HepG2 (cell line): Measurements from ENCODE around the gene CDC42EP5. TPM values are rescaled to one million over a fixed set of nuclear protein-coding genes. Genes with fewer than 3 reads are reported as not detected.

Experiments used
- AGO2 ChIP-seq: fragments of 200-400 bp; formaldehyde crosslinking; optimal IDR thresholded peaks from 2 replicates; pipeline ENCODE3; 2017; ENCODE audit warnings: mild to moderate bottlenecking, low read depth, low read length, moderate library complexity
- ELF3 ChIP-seq: IDR thresholded peaks from 2 replicates; pipeline ENCODE4 v1.6.1; 2016; ENCODE audit warnings: missing genetic modification reagents, missing compliant biosample characterization
- GPN1 ChIP-seq: sonication (generic); formaldehyde crosslinking; IDR thresholded peaks from 2 replicates; pipeline ENCODE4 v1.5.1; 2020; ENCODE audit warnings: missing genetic modification reagents, borderline replicate concordance
- JDP2 ChIP-seq: sonication (generic); formaldehyde crosslinking; IDR thresholded peaks from 2 replicates; pipeline ENCODE4 v1.8.1; 2022; ENCODE audit warnings: missing genetic modification reagents, borderline replicate concordance
- NR0B2 ChIP-seq: sonication (generic); formaldehyde crosslinking; IDR thresholded peaks from 2 replicates; pipeline ENCODE4 v1.4.0; 2020; ENCODE audit warnings: mild to moderate bottlenecking, missing genetic modification reagents
- NRL ChIP-seq: sonication (generic); formaldehyde crosslinking; IDR thresholded peaks from 2 replicates; pipeline ENCODE4 v1.5.0; 2020; ENCODE audit warnings: missing genetic modification reagents, mild to moderate bottlenecking, moderate library complexity, borderline replicate concordance
- SKIL ChIP-seq: sonication (generic); formaldehyde crosslinking; IDR thresholded peaks from 2 replicates; pipeline ENCODE4 v1.8.0; 2022; ENCODE audit warnings: missing genetic modification reagents, mild to moderate bottlenecking, moderate library complexity, borderline replicate concordance
- ZFP41 ChIP-seq: sonication (generic); formaldehyde crosslinking; IDR thresholded peaks from 2 replicates; pipeline ENCODE4 v1.4.0; 2020; ENCODE audit warnings: mild to moderate bottlenecking, missing genetic modification reagents, borderline replicate concordance
- ZHX1 ChIP-seq: sonication (generic); formaldehyde crosslinking; IDR thresholded peaks from 2 replicates; pipeline ENCODE4 v1.8.1; 2022; ENCODE audit warnings: low read depth, mild to moderate bottlenecking, missing genetic modification reagents
- ZNF460 ChIP-seq: sonication (generic); formaldehyde crosslinking; IDR thresholded peaks from 2 replicates; pipeline ENCODE4 v1.5.1; 2020; ENCODE audit warnings: missing genetic modification reagents, mild to moderate bottlenecking, borderline replicate concordance
- ZNF512B ChIP-seq: sonication (generic); formaldehyde crosslinking; IDR thresholded peaks from 2 replicates; pipeline ENCODE4 v1.5.1; 2020; ENCODE audit warnings: missing genetic modification reagents, mild to moderate bottlenecking, borderline replicate concordance
- ZNF629 ChIP-seq: sonication (generic); formaldehyde crosslinking; conservative IDR thresholded peaks from 2 replicates; pipeline ENCODE4 v1.5.0; 2020; ENCODE audit warnings: missing genetic modification reagents
- ZNF7 ChIP-seq: IDR thresholded peaks from 2 replicates; pipeline ENCODE4 v1.6.1; 2016; ENCODE audit warnings: missing biosample characterization, missing genetic modification reagents
- ZNF773 ChIP-seq: sonication (generic); formaldehyde crosslinking; IDR thresholded peaks from 2 replicates; pipeline ENCODE4 v1.4.0; 2020; ENCODE audit warnings: missing genetic modification reagents, borderline replicate concordance
- ZNF83 ChIP-seq: sonication (generic); formaldehyde crosslinking; IDR thresholded peaks from 2 replicates; pipeline ENCODE4 v1.4.0; 2020; ENCODE audit warnings: missing genetic modification reagents, mild to moderate bottlenecking, borderline replicate concordance
- ZSCAN20 ChIP-seq: sonication (generic); formaldehyde crosslinking; IDR thresholded peaks from 2 replicates; pipeline ENCODE4 v1.4.0; 2020; ENCODE audit warnings: missing genetic modification reagents, mild to moderate bottlenecking, borderline replicate concordance
- polyA plus RNA-seq, 8 experiments: library from polyadenylated mRNA; depleted of rRNA in 3 of 8; stranded (reverse) in 7 of 8; unstranded in 1 of 8; fragments of >200 nt; fragmentation: Illumina TruSeq in 4 of 8; extraction: Trizol in 4 of 8; gene quantifications; 2 replicates each; pipeline versions ENCODE4 v1.2.1 to v1.2.3, GENCODE V29; 2011 to 2016; ENCODE audit warnings: low read depth in 4 of 8, missing spikeins in 1 of 8, mixed read lengths in 1 of 8; ENCODE audit not compliant: insufficient read depth in 1 of 8
- total RNA-seq, 5 experiments: library from RNA; depleted of rRNA; stranded (reverse); fragments of >200 nt; fragmentation: Illumina TruSeq; extraction: Trizol; gene quantifications; 2 replicates each; pipeline ENCODE4 v1.2.3, GENCODE V29; 2016; ENCODE audit warnings: low read depth in 1 of 5
- TF ChIP-seq, protein P1 (sequence below): sonication (generic); formaldehyde crosslinking; IDR thresholded peaks from 2 replicates; pipeline ENCODE4 v1.5.1; 2020; ENCODE audit warnings: missing genetic modification reagents, mild to moderate bottlenecking, borderline replicate concordance
- TF ChIP-seq, protein P2 (sequence below): sonication (generic); formaldehyde crosslinking; IDR thresholded peaks from 2 replicates; pipeline ENCODE4 v1.4.0; 2020; ENCODE audit warnings: low read depth, mild to moderate bottlenecking, missing genetic modification reagents

Gene CDC42EP5
- total and polyA plus RNA-seq, 2 of the 13 experiments (the other 11 are each of a cell fraction or from before 2014, with no cell fraction given), result 0.41 to 1.6 TPM

- TF ChIP-seq ZNF773 (0 out of 2 replicates have a peak, but pooled peaks have one; percentile 40), ZFP41 (CRISPR knock-in tag) (no peak), ZSCAN20 (CRISPR knock-in tag) (no peak), AGO2 (no peak), NR0B2 (CRISPR knock-in tag) (0 out of 2 replicates have a peak, but pooled peaks have one; percentile 71), ZNF629 (no peak), ZHX1 (CRISPR knock-in tag) (no peak), ELF3 (CRISPR knock-in tag) (0 out of 2 replicates have a peak, but pooled peaks have one; percentile 8), ZNF7 (CRISPR knock-in tag) (no peak), GPN1 (CRISPR knock-in tag) (no peak; the same call in 1 of the 2 replicates), NRL (peak; percentile 72; the same call in 1 of the 2 replicates), SKIL (CRISPR knock-in tag) (no peak), JDP2 (CRISPR knock-in tag) (no peak), ZNF83 (CRISPR knock-in tag) (no peak), ZNF512B (CRISPR knock-in tag) (no peak), ZNF460 (CRISPR knock-in tag) (no peak)
- TF ChIP-seq, protein P1, sequence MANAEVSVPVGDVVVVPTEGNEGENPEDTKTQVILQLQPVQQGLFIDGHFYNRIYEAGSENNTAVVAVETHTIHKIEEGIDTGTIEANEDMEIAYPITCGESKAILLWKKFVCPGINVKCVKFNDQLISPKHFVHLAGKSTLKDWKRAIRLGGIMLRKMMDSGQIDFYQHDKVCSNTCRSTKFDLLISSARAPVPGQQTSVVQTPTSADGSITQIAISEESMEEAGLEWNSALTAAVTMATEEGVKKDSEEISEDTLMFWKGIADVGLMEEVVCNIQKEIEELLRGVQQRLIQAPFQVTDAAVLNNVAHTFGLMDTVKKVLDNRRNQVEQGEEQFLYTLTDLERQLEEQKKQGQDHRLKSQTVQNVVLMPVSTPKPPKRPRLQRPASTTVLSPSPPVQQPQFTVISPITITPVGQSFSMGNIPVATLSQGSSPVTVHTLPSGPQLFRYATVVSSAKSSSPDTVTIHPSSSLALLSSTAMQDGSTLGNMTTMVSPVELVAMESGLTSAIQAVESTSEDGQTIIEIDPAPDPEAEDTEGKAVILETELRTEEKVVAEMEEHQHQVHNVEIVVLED (CRISPR knock-in tag), result no peak
- TF ChIP-seq, protein P2, sequence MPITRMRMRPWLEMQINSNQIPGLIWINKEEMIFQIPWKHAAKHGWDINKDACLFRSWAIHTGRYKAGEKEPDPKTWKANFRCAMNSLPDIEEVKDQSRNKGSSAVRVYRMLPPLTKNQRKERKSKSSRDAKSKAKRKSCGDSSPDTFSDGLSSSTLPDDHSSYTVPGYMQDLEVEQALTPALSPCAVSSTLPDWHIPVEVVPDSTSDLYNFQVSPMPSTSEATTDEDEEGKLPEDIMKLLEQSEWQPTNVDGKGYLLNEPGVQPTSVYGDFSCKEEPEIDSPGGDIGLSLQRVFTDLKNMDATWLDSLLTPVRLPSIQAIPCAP (CRISPR knock-in tag), result no peak
Measured at GRCh38 chr19:54463531-54464043, 9.5 kb downstream of the CDC42EP5 start, which contains the start of gene LENG9 (continued).
